Ovary (tissue), 3 donors: Measurements from ENCODE around the gene C3.

Source experiments
- CTCF ChIP-seq, 3 donors: fragments of 450-650 bp in 2 of 3; fragments of 200-600 bp in 1 of 3; IDR thresholded peaks; one replicate each; pipeline versions ENCODE4 v1.5.1 to v1.8.0; 2016 to 2022; ENCODE audit warnings: antibody characterized with exemption in 3 of 3, mild to moderate bottlenecking in 1 of 3
- EP300 ChIP-seq: sonication (generic); formaldehyde crosslinking; IDR thresholded peaks from one replicate; pipeline ENCODE4 v1.6.1; 2017; ENCODE audit warnings: antibody characterized with exemption
- donor health status: DM: no; HTN: no; CAD: no.

- no peak for TF ChIP-seq CTCF (IDR thresholded peaks at IDR 0.05)
- TF ChIP-seq EP300 = no peak
These were observed 14.4 kb downstream of the C3 start for GRCh38 chr19:6705931-6706632.
